GM23338 (cell line): ENCODE data around the gene DCST1. TPM values are rescaled to one million over a fixed set of nuclear protein-coding genes. Genes with fewer than 3 reads are reported as not detected.

ENCODE experiments used
- ATAC-seq: fragments of 200-7000 bp; cut with Tn5 transposase; 3 replicates; pipeline ENCODE4 v1.9.1; 2020
- DNase-seq: peaks from one replicate; pipeline ENCODE4 v3.0.0-alpha.2; 2015; ENCODE audit warnings: low spot score
- H2AFZ ChIP-seq: fragments of 200-600 bp; sonication (generic); 2 replicates; pipeline ENCODE4 v1.8.0; 2016; ENCODE audit warnings: antibody characterized with exemption, mild to moderate bottlenecking, moderate library complexity
- H3F3A ChIP-seq: fragments of 200-600 bp; sonication (generic); replicated peaks from 2 replicates; pipeline ENCODE4 v1.8.0; 2017; ENCODE audit warnings: antibody characterized with exemption, mixed run types, low read depth
- H3K27ac ChIP-seq: fragments of 200-600 bp; sonication (generic); 2 replicates; pipeline ENCODE4 v1.6.1; 2016; ENCODE audit warnings: low read depth
- H3K27me3 ChIP-seq: fragments of 200-600 bp; sonication (generic); 2 replicates; pipeline ENCODE4 v1.8.0; 2016; ENCODE audit warnings: mild to moderate bottlenecking, mixed run types, moderate library complexity; ENCODE audit not compliant: insufficient read depth
- H3K36me3 ChIP-seq: fragments of 200-600 bp; sonication (generic); 2 replicates; pipeline ENCODE4 v1.8.0; 2016; ENCODE audit warnings: mild to moderate bottlenecking; ENCODE audit not compliant: insufficient read depth
- H3K4me1 ChIP-seq: fragments of 200-600 bp; sonication (generic); 2 replicates; pipeline ENCODE4 v1.8.0; 2016; ENCODE audit warnings: mild to moderate bottlenecking, moderate library complexity; ENCODE audit not compliant: insufficient read depth
- H3K4me2 ChIP-seq: fragments of 200-600 bp; sonication (generic); 2 replicates; pipeline ENCODE4 v1.7.1; 2017; ENCODE audit warnings: mixed run types
- H3K4me3 ChIP-seq: fragments of 200-600 bp; sonication (generic); 2 replicates; pipeline ENCODE4 v1.6.1; 2016; ENCODE audit warnings: mixed run types
- H3K79me2 ChIP-seq: fragments of 200-600 bp; sonication (generic); replicated peaks from 2 replicates; pipeline ENCODE4 v1.8.0; 2017; ENCODE audit warnings: mild to moderate bottlenecking; ENCODE audit not compliant: insufficient read depth
- H3K9me2 ChIP-seq: fragments of 200-600 bp; sonication (generic); 2 replicates; pipeline ENCODE4 v1.8.0; 2017; ENCODE audit not compliant: insufficient read depth
- H4K20me1 ChIP-seq: fragments of 200-600 bp; sonication (generic); replicated peaks from 2 replicates; pipeline ENCODE4 v1.8.0; 2017; ENCODE audit warnings: mild to moderate bottlenecking; ENCODE audit not compliant: insufficient read depth
- H3K27ac Mint-ChIP-seq: 2 replicates; pipeline ENCODE4 v1.8.0; 2020; ENCODE audit warnings: inconsistent platforms, mild to moderate bottlenecking, moderate library complexity, mixed read lengths
- H3K27me3 Mint-ChIP-seq: 3 replicates; pipeline ENCODE4 v1.8.0; 2022; ENCODE audit warnings: low read depth, mild to moderate bottlenecking, moderate library complexity, mixed read lengths, inconsistent platforms; ENCODE audit not compliant: insufficient read depth, poor library complexity
- H3K36me3 Mint-ChIP-seq: 3 replicates; pipeline ENCODE4 v1.8.0; 2021; ENCODE audit warnings: low read depth, mild to moderate bottlenecking, inconsistent platforms, moderate library complexity, mixed read lengths
- H3K4me1 Mint-ChIP-seq: 3 replicates; pipeline ENCODE4 v1.8.0; 2020; ENCODE audit warnings: mild to moderate bottlenecking, inconsistent platforms, mixed read lengths
- H3K4me3 Mint-ChIP-seq: 3 replicates; pipeline ENCODE4 v1.8.0; 2021; ENCODE audit warnings: moderate library complexity, mild to moderate bottlenecking, inconsistent platforms, mixed read lengths
- H3K9me3 Mint-ChIP-seq: 3 replicates; pipeline ENCODE4 v1.8.0; 2020; ENCODE audit warnings: moderate library complexity, mild to moderate bottlenecking, inconsistent platforms, mixed read lengths
- EZH2 ChIP-seq: fragments of 200-600 bp; sonication (generic); IDR thresholded peaks from one replicate; pipeline ENCODE4 v1.8.0; 2017; ENCODE audit warnings: antibody characterized with exemption, mild to moderate bottlenecking, low read depth; ENCODE audit not compliant: unreplicated experiment
- EZH2phosphoT487 ChIP-seq: fragments of 200-600 bp; sonication (generic); IDR thresholded peaks from one replicate; pipeline ENCODE4 v1.8.1; 2018; ENCODE audit warnings: antibody characterized with exemption; ENCODE audit not compliant: unreplicated experiment
- JUNB ChIP-seq: IDR thresholded peaks from one replicate; pipeline ENCODE4 v1.6.1; 2016; ENCODE audit warnings: antibody characterized with exemption; ENCODE audit not compliant: unreplicated experiment
- NANOG ChIP-seq: IDR thresholded peaks from 2 replicates; pipeline ENCODE4 v1.6.1; 2016; ENCODE audit warnings: antibody characterized with exemption, borderline replicate concordance
- POLR2AphosphoS5 ChIP-seq: IDR thresholded peaks from 2 replicates; pipeline ENCODE4 v1.6.1; 2016; ENCODE audit warnings: antibody characterized with exemption, low read depth
- polyA plus RNA-seq: library from polyadenylated mRNA; unstranded; fragments of >200 nt; fragmentation: Nextera tagmentation; extraction: Ambion mirVana; gene quantifications from 2 replicates; pipeline ENCODE4 v1.2.1, GENCODE V29; 2016
- total RNA-seq: library from RNA; depleted of rRNA; stranded (reverse); fragments of >200 nt; shearing (Covaris generic); gene quantifications from 2 replicates; pipeline ENCODE4 v1.2.3, GENCODE V29; 2014
- TF ChIP-seq, protein P1 (sequence below): IDR thresholded peaks from one replicate; pipeline ENCODE4 v1.6.1; 2018; ENCODE audit warnings: antibody characterized with exemption; ENCODE audit not compliant: unreplicated experiment
- TF ChIP-seq, protein P2 (sequence below): fragments of 250-450 bp; sonication (Bioruptor Pico); IDR thresholded peaks from 2 replicates; pipeline ENCODE4 v1.5.0; 2020; ENCODE audit warnings: mild to moderate bottlenecking, moderate library complexity
- TF ChIP-seq, protein P3 (sequence below): IDR thresholded peaks from 2 replicates; pipeline ENCODE4 v1.6.1; 2016; ENCODE audit warnings: antibody characterized with exemption
- TF ChIP-seq, protein P4 (sequence below), 2 experiments: fragments of 200-600 bp in 1 of 2; sonication (generic) in 1 of 2; conservative IDR thresholded peaks; 2 replicates each; pipeline versions ENCODE4 v1.5.1 to v1.6.1; 2016 to 2017; ENCODE audit warnings: antibody characterized with exemption in 2 of 2, low read depth in 2 of 2, mild to moderate bottlenecking in 2 of 2, moderate library complexity in 1 of 2

Gene DCST1
- total and polyA plus RNA-seq, 2 experiments from 2014 or later: not detected

DNA sequence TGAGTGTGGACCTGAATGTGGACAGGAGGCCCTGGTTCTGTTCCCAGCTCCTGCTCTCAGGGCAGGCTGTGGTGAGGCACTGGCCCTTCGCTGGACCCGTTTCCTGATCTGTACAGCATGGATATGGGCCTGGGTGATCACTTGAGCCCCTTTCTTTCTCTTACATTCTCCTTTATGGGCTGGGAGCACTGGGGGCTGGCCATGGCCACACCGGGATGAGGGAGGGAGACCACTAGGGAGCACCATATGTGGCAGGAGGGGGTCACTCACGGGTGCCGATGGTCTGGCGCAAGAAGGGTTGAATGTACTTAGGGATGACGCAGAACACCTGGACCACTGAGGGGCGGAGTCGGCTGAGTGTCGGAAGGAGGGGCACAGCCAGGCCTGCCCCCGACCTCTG, 2.7 kb upstream of the DCST1 start (continued):
- TF ChIP-seq, protein P1, sequence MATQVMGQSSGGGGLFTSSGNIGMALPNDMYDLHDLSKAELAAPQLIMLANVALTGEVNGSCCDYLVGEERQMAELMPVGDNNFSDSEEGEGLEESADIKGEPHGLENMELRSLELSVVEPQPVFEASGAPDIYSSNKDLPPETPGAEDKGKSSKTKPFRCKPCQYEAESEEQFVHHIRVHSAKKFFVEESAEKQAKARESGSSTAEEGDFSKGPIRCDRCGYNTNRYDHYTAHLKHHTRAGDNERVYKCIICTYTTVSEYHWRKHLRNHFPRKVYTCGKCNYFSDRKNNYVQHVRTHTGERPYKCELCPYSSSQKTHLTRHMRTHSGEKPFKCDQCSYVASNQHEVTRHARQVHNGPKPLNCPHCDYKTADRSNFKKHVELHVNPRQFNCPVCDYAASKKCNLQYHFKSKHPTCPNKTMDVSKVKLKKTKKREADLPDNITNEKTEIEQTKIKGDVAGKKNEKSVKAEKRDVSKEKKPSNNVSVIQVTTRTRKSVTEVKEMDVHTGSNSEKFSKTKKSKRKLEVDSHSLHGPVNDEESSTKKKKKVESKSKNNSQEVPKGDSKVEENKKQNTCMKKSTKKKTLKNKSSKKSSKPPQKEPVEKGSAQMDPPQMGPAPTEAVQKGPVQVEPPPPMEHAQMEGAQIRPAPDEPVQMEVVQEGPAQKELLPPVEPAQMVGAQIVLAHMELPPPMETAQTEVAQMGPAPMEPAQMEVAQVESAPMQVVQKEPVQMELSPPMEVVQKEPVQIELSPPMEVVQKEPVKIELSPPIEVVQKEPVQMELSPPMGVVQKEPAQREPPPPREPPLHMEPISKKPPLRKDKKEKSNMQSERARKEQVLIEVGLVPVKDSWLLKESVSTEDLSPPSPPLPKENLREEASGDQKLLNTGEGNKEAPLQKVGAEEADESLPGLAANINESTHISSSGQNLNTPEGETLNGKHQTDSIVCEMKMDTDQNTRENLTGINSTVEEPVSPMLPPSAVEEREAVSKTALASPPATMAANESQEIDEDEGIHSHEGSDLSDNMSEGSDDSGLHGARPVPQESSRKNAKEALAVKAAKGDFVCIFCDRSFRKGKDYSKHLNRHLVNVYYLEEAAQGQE: no peak
- TF ChIP-seq EZH2phosphoT487 (no peak), NANOG (no peak), JUNB (no peak)
- TF ChIP-seq, protein P2, sequence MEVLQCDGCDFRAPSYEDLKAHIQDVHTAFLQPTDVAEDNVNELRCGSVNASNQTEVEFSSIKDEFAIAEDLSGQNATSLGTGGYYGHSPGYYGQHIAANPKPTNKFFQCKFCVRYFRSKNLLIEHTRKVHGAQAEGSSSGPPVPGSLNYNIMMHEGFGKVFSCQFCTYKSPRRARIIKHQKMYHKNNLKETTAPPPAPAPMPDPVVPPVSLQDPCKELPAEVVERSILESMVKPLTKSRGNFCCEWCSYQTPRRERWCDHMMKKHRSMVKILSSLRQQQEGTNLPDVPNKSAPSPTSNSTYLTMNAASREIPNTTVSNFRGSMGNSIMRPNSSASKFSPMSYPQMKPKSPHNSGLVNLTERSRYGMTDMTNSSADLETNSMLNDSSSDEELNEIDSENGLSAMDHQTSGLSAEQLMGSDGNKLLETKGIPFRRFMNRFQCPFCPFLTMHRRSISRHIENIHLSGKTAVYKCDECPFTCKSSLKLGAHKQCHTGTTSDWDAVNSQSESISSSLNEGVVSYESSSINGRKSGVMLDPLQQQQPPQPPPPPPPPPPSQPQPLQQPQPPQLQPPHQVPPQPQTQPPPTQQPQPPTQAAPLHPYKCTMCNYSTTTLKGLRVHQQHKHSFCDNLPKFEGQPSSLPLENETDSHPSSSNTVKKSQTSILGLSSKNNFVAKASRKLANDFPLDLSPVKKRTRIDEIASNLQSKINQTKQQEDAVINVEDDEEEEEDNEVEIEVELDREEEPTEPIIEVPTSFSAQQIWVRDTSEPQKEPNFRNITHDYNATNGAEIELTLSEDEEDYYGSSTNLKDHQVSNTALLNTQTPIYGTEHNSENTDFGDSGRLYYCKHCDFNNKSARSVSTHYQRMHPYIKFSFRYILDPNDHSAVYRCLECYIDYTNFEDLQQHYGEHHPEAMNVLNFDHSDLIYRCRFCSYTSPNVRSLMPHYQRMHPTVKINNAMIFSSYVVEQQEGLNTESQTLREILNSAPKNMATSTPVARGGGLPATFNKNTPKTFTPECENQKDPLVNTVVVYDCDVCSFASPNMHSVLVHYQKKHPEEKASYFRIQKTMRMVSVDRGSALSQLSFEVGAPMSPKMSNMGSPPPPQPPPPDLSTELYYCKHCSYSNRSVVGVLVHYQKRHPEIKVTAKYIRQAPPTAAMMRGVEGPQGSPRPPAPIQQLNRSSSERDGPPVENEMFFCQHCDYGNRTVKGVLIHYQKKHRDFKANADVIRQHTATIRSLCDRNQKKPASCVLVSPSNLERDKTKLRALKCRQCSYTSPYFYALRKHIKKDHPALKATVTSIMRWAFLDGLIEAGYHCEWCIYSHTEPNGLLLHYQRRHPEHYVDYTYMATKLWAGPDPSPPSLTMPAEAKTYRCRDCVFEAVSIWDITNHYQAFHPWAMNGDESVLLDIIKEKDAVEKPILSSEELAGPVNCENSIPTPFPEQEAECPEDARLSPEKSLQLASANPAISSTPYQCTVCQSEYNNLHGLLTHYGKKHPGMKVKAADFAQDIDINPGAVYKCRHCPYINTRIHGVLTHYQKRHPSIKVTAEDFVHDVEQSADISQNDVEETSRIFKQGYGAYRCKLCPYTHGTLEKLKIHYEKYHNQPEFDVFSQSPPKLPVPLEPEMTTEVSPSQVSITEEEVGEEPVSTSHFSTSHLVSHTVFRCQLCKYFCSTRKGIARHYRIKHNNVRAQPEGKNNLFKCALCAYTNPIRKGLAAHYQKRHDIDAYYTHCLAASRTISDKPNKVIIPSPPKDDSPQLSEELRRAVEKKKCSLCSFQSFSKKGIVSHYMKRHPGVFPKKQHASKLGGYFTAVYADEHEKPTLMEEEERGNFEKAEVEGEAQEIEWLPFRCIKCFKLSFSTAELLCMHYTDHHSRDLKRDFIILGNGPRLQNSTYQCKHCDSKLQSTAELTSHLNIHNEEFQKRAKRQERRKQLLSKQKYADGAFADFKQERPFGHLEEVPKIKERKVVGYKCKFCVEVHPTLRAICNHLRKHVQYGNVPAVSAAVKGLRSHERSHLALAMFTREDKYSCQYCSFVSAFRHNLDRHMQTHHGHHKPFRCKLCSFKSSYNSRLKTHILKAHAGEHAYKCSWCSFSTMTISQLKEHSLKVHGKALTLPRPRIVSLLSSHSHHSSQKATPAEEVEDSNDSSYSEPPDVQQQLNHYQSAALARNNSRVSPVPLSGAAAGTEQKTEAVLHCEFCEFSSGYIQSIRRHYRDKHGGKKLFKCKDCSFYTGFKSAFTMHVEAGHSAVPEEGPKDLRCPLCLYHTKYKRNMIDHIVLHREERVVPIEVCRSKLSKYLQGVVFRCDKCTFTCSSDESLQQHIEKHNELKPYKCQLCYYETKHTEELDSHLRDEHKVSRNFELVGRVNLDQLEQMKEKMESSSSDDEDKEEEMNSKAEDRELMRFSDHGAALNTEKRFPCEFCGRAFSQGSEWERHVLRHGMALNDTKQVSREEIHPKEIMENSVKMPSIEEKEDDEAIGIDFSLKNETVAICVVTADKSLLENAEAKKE (CRISPR knock-in tag): no peak

DNA sequence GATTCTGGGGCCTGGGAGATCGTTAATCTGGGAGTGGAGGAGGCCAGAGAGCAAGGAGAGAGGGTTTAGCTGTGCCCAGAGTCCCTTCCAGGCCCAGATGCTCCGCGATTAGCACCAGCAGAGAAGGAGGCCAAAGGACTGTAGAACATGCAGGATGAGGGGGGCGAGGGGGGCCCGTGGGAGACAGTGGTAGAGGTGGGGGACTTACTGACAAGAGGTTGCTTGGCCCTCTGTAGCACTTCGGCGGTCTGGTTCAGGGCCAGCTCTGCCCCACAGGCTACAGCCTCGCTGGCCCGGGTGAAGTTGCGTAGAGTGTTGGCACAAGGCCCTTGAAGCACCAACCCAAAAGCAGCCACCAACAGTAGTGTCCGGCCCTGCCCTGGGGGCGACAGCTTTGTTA, 738 bp upstream of the DCST1 start:
- no peaks in the 10 kb centered on the region for H3K79me2 ChIP-seq
- no peak overlapping the region for H3K4me2 ChIP-seq
- no peaks in the 10 kb centered on the region for H3K4me1 ChIP-seq
- H3K27ac ChIP-seq: no peak overlapping the region
- H4K20me1 ChIP-seq: no peaks in the 10 kb centered on the region
- no peaks in the 10 kb centered on the region for H3K36me3 ChIP-seq
- Mint-ChIP-seq H3K4me1 (peaks cover 5% of the 10 kb centered on the region; the same call in 1 of the 3 replicates), H3K27me3 (peaks cover 8% of the 10 kb centered on the region), H3K36me3 (no peaks in the 10 kb centered on the region), H3K4me3 (no peak overlapping the region), H3K27ac (no peak overlapping the region), H3K9me3 (no peaks in the 10 kb centered on the region)
- H3K27me3 ChIP-seq: no peaks in the 10 kb centered on the region
- H3K9me2 ChIP-seq: no peaks in the 10 kb centered on the region
- no peak overlapping the region for H2AFZ ChIP-seq
- no peak overlapping the region for H3K4me3 ChIP-seq
- no peak for DNase-seq
- no peak for ATAC-seq
- H3F3A ChIP-seq: no peaks in the 10 kb centered on the region
- TF ChIP-seq EZH2 (no peak), POLR2AphosphoS5 (no peak)
- TF ChIP-seq, protein P3, sequence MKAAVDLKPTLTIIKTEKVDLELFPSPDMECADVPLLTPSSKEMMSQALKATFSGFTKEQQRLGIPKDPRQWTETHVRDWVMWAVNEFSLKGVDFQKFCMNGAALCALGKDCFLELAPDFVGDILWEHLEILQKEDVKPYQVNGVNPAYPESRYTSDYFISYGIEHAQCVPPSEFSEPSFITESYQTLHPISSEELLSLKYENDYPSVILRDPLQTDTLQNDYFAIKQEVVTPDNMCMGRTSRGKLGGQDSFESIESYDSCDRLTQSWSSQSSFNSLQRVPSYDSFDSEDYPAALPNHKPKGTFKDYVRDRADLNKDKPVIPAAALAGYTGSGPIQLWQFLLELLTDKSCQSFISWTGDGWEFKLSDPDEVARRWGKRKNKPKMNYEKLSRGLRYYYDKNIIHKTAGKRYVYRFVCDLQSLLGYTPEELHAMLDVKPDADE: no peak
- TF ChIP-seq, protein P4, sequence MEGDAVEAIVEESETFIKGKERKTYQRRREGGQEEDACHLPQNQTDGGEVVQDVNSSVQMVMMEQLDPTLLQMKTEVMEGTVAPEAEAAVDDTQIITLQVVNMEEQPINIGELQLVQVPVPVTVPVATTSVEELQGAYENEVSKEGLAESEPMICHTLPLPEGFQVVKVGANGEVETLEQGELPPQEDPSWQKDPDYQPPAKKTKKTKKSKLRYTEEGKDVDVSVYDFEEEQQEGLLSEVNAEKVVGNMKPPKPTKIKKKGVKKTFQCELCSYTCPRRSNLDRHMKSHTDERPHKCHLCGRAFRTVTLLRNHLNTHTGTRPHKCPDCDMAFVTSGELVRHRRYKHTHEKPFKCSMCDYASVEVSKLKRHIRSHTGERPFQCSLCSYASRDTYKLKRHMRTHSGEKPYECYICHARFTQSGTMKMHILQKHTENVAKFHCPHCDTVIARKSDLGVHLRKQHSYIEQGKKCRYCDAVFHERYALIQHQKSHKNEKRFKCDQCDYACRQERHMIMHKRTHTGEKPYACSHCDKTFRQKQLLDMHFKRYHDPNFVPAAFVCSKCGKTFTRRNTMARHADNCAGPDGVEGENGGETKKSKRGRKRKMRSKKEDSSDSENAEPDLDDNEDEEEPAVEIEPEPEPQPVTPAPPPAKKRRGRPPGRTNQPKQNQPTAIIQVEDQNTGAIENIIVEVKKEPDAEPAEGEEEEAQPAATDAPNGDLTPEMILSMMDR (conservative IDR thresholded peaks at IDR 0.05; ENCODE audit: low read depth in 2 of 2): no peak
- TF ChIP-seq, protein P1: no peak
